Uterus (tissue), 2 donors: ENCODE measurements around the gene THSD7B.
"Not testable (repeated sequence)": the region's sequence is repeated elsewhere in the genome, so short reads cannot be mapped to it uniquely, and the experiment has no call there.

ENCODE experiments used
- CTCF ChIP-seq, 4 experiments: fragments of 200-600 bp in 2 of 4; fragments of 450-650 bp in 2 of 4; sonication (generic) in 2 of 4; IDR thresholded peaks; one replicate each; pipeline ENCODE4 v1.5.1; 2016 to 2019; ENCODE audit warnings: antibody characterized with exemption in 4 of 4, mild to moderate bottlenecking in 2 of 4, moderate library complexity in 1 of 4
- POLR2A ChIP-seq, 2 donors: fragments of 450-650 bp; IDR thresholded peaks; one replicate each; pipeline ENCODE4 v1.6.1; 2016; ENCODE audit warnings: antibody characterized with exemption in 2 of 2, mild to moderate bottlenecking in 1 of 2, moderate library complexity in 1 of 2

- not testable (repeated sequence) for TF ChIP-seq CTCF, POLR2A (IDR thresholded peaks at IDR 0.05)
These were observed 566.2 kb downstream of the THSD7B start for GRCh38 chr2:137331562-137331961.
